ENCODE results near the gene TRAPPC8. TPM values are rescaled to one million over a fixed set of nuclear protein-coding genes. Genes with fewer than 3 reads are reported as not detected.
"Not testable (repeated sequence)": the region's sequence is repeated elsewhere in the genome, so short reads cannot be mapped to it uniquely, and the experiment has no call there.

Gene TRAPPC8
- total and polyA plus RNA-seq, 7 donors, result 17.1 to 36.8 (median 30.5) TPM

- Histone ChIP-seq H3K4me3 (no peak overlapping the region), H3K27ac (no peak overlapping the region), H3K36me3 (ENCODE audit: insufficient read depth in 1 of 2, low read depth in 1 of 2) (peaks cover under 1 to 61% of the 10 kb centered on the region in 2 donors), H3K27me3 (ENCODE audit: insufficient read depth in 3 of 3, low read length in 2 of 3) (no peaks in the 10 kb centered on the region), H3K9me3 (no peaks in the 10 kb centered on the region), H3K4me1 (no peaks in the 10 kb centered on the region)
- DNase-seq (no peak), ATAC-seq (no peak)
- intact Hi-C loops (cut with DNase I), result no loop called here
- 52 to 58% (median 58%) methylated on average over 6 of the region's 6 CpGs for WGBS, 3 donors
- TF ChIP-seq CTCF (IDR thresholded peaks at IDR 0.05), result no peak
Observed at GRCh38 chr18:31931163-31931885, 11.6 kb downstream of the TRAPPC8 start.

- Histone ChIP-seq H3K36me3 (ENCODE audit: insufficient read depth in 1 of 2, low read depth in 1 of 2) (peaks cover 2 to 52% of the 10 kb centered on the region in 2 donors), H3K27me3 (ENCODE audit: insufficient read depth in 3 of 3, low read length in 2 of 3) (no peaks in the 10 kb centered on the region), H3K27ac (no peak overlapping the region), H3K9me3 (no peaks in the 10 kb centered on the region), H3K4me1 (no peaks in the 10 kb centered on the region), H3K4me3 (no peak overlapping the region)
- TF ChIP-seq CTCF (IDR thresholded peaks at IDR 0.05), result no peak
- DNase-seq, result no peak
- intact Hi-C loops (cut with DNase I), result no loop called here
- ATAC-seq, result no peak
Observed at GRCh38 chr18:31929273-31929672, 13.7 kb downstream of the TRAPPC8 start.

GRCh38 chr18:31926988-31927387 lies 15.9 kb downstream of the TRAPPC8 start:
- H3K9me3 ChIP-seq; H3K27me3 ChIP-seq (ENCODE audit: insufficient read depth in 3 of 3, low read length in 2 of 3); ATAC-seq; H3K27ac ChIP-seq; H3K4me3 ChIP-seq; intact Hi-C loops (cut with DNase I); H3K4me1 ChIP-seq; DNase-seq: not testable (repeated sequence)
- WGBS, 3 donors, result 96 to 98% (median 97%) methylated on average over 5 of the region's 5 CpGs
- peaks cover 6 to 60% of the 10 kb centered on the region in 2 donors for H3K36me3 ChIP-seq (ENCODE audit: insufficient read depth in 1 of 2, low read depth in 1 of 2)

GRCh38 chr18:31920277-31920676 lies 22.7 kb downstream of the TRAPPC8 start:
- no peak for ATAC-seq
- H3K36me3 ChIP-seq (ENCODE audit: insufficient read depth in 1 of 2, low read depth in 1 of 2), result peaks cover 3 to 38% of the 10 kb centered on the region in 2 donors
- no peak for DNase-seq
- H3K9me3 ChIP-seq, result no peaks in the 10 kb centered on the region
- intact Hi-C loops (cut with DNase I), result no loop called here
- WGBS, 3 donors, result 85 to 89% (median 88%) methylated on average over 3 of the region's 3 CpGs
- H3K27me3 ChIP-seq (ENCODE audit: insufficient read depth in 3 of 3, low read length in 2 of 3), result no peaks in the 10 kb centered on the region
- H3K4me3 ChIP-seq, result no peak overlapping the region
- H3K27ac ChIP-seq, result no peak overlapping the region
- TF ChIP-seq CTCF (IDR thresholded peaks at IDR 0.05), result no peak
- no peaks in the 10 kb centered on the region for H3K4me1 ChIP-seq

GRCh38 chr18:31919366-31919765 lies 23.6 kb downstream of the TRAPPC8 start:
- DNase-seq; H3K4me1 ChIP-seq; H3K4me3 ChIP-seq; intact Hi-C loops (cut with DNase I); ATAC-seq; H3K9me3 ChIP-seq; H3K27me3 ChIP-seq (ENCODE audit: insufficient read depth in 3 of 3, low read length in 2 of 3); H3K27ac ChIP-seq: not testable (repeated sequence)
- WGBS, 3 donors, result 97 to 99% (median 98%) methylated on average over 5 of the region's 5 CpGs
- H3K36me3 ChIP-seq (ENCODE audit: insufficient read depth in 1 of 2, low read depth in 1 of 2), result peaks cover 3 to 38% of the 10 kb centered on the region in 2 donors

GRCh38 chr18:31918733-31919132 lies 24.2 kb downstream of the TRAPPC8 start:
- no peaks in the 10 kb centered on the region for H3K27me3 ChIP-seq (ENCODE audit: insufficient read depth in 3 of 3, low read length in 2 of 3)
- WGBS, 3 donors, result 100% methylated on average over 1 of the region's 1 CpG
- ATAC-seq, result no peak
- H3K36me3 ChIP-seq (ENCODE audit: insufficient read depth in 1 of 2, low read depth in 1 of 2), result peaks cover 3 to 38% of the 10 kb centered on the region in 2 donors
- no peaks in the 10 kb centered on the region for H3K4me1 ChIP-seq
- H3K4me3 ChIP-seq, result no peak overlapping the region
- TF ChIP-seq CTCF (IDR thresholded peaks at IDR 0.05), result no peak
- intact Hi-C loops (cut with DNase I), result no loop called here
- DNase-seq, result no peak
- H3K9me3 ChIP-seq, result no peaks in the 10 kb centered on the region
- no peak overlapping the region for H3K27ac ChIP-seq

Measured in psoas muscle (tissue), 8 donors.